NCI-H748 (cell line): ENCODE data around the gene CTNNAL1.

Experiments used
- DNase-seq: peaks from one replicate; lab custom pipeline; 2025; ENCODE audit not compliant: unreplicated experiment; lab: John Stamatoyannopoulos, UW

Gene CTNNAL1

DNA sequence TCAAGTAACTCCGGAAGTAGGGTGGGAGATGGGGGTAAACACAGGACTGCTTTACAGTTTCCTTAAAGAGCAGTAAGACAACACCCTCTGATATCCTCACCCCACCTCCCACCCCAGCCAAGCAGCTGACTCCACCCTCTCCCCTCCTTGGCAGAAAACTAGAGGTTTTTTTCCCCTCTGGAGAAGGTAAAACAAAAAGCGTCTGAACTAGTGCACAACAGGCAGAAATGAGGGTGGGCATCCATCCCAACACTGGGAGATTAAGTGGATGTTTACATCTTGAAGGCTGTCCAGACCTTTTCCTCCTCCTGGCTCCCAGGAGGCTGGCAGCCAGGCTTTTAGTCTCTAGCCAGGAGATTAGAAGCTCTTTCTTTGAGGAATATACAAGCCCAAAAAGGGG lies 13.9 kb upstream of the CTNNAL1 start:
- DNase-seq: no peak

DNA sequence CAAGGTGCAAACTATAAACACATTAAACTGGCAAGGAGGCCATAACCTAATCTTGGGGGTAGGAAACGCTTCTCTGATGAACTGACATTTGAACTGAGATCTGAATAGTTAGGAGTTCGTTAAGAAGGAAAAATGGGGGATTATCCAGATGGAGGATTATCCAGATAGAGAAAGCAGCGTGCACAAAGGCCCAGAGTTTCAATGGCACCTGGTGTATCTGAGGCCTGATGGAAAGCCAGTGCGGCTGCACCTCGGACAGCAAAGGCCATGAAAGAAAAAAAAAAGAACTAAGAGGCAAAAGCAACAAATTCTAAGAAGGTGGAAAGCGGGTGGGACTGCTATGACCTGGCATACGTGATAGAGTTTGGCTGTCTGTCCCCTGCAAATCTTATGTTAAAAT lies 13.0 kb upstream of the CTNNAL1 start:
- DNase-seq: no peak

DNA sequence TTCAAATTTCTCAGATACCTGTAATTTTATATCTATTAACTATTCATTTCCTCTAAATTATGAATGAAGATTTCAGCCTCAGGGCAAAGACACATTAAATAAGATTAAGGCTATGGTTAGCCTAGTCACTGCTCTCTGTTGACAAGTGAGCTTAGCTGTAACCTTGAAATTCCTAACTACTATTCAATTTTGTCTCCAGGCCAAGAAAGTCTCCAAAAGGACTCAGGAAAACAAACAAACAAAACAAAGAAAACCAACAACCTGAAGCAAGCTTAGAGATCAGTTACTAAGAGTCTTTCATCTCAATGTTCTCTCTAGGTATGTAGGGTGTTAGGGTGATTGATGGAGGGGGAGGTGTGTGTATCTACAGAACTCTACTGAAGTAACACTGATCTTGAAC lies 9.6 kb upstream of the CTNNAL1 start:
- no peak for DNase-seq

DNA sequence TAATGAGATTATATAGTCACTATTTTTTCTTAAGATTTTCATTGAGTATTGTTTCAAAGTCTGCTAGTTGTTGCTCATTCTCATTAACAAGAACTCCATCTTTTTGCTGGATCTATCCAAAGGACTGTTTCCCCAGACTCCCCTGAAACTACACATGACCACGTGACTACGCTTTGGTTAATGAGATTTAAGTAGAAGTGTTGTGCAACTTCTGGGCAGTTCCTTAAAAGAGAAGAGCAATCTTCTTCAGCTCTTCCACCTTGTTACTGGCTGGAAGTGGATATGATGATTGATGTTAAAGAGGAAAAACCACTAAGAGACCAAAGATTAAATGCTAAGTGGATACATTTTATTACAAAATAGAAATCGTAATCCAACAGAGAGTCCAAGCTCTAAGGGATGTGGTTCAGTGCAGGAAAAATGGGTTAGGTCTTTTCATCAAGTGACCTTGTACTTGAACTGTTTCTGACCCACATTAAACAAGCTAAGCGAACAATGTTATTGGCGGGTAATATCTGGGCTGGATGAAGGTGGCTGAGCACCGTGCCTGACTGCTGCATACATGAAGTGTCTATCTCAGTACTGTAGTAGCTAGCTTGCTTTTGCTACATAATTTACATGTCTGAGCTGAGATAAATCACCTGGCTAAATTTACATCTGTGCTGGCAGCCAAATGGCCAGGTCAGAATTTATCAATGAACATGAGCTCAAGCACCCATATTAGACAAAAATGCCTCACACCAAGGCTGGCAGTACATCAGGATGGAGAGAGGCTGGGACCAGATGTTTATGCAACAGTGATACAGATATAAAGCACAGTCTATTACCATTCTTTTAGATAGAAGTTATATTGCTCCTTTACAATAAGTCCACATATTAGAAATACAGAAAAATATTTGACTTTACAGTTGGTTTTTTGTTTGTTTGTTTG lies 7.5 kb upstream of the CTNNAL1 start:
- no peak for DNase-seq

DNA sequence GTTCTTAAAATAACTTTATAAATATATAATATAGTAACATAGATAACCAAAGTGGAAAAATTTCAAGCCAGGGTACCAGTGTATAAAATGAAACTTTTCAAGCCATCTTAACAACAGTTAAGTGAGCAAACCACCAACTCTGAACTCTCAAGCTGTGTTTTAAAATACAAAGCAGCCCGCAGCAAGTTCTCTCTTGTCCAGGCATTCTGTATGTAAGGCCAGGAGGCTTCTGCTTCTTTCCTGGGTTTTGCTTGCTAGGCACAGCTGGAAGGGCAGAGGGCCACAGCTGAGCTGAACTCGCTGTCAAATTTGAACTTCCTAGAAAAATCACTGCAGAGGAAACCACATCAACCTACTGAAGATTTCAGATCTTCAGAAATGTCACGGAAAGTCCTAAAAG lies 6.8 kb upstream of the CTNNAL1 start:
- no peak for DNase-seq

DNA sequence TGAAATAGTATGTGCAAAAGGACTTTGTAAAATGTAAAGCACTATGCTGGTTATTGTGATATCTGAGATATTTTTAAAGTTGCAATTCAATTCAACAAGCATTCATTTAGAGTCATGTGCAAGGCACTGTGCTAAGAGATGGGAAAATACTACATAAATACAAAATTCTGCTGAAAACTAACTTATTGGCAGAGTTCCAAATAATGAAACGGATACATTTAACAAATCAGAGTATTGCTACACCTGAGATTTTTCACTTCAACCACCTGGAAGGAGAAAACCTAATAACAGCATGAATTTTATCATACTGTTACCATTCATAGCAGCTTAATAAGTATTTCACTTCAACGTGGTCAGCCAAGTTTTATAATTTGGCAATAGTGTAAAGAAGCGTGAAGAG lies 6.1 kb upstream of the CTNNAL1 start:
- DNase-seq: no peak

DNA sequence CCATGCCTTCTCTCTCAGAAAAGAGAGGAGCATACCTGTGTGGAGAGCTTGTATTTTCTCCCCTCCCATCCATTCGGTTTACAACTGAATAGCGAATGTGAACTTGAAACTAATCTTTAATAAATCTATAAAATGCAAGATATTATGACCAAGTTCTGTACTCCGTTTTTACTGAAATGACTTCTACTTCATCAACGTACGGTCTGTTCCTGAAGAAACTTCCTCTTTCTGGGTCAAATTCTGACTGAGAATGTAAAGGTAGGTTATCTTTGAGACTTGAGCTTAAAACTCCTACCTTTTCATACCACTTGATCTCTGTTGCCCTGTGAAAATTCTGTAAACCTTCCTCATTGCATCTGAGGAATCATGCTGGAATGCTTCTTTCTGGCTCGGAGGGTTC lies 4.2 kb upstream of the CTNNAL1 start:
- DNase-seq: no peak

DNA sequence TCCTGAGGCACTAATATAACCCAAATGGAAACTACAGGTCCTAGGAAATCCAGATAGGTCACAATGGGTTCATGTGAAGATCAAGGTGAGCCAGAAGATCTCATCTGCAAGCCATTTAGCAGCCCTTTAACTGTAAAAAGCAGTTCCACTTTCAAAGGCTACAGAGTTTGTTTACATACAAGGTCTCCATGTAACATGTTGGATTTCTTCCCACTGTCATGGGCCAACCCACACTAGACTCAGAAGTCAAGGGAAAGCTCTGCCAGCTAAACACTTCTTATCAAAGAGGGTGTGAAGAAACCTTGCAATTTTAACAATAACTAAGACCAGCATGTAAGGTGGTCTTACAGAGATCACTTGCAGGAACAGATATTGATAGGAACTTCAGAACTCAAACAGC lies 3.8 kb upstream of the CTNNAL1 start:
- DNase-seq: no peak

DNA sequence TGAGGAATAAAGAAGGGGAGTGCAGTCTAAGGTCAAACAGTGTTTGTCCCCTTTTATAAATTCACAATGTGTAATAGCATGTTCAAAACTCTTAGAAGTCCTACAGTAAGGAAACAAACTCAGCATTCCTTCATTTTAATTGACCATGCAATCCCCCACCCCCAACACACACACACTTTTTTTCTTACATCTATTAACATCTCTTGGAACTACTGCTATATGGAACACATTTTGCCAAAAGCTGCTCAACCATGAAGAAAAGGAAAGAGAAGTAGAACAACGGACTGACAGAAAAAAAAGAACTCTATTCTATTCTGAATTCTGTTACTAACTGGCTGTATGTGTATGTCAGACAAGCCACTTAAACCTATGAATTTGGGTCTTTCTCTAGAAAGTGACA lies 2.8 kb upstream of the CTNNAL1 start:
- no peak for DNase-seq

DNA sequence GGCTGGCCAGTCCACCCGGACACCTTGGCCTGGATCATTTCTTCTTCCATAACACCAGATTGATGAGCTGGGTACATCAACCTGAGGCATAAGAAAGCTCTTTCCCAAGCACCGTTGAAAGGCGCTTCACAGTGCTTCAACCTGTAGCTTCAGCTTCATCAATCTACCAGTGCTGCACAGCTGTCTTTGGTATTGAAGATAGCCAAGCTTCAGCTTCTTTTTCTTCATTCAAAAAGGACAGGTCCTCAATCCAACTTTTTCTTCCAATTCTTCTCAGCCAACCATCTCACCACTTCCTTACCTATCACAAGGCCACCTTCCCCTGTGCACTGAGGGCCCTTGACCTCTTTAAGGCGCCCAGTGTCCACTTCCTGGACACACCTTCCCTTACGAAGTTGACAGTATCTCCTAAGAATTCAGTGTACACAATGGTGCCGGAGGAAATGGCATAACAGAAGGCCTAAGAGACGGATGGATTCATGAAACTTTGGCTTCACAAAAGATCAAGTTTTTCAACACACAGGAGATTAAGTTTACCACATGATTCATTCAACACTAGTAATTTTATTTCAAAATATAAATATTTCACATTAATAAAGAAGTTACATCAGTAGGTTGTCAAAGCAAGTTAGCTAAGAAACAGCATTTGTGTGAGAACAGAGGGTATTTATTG lies 1.4 kb upstream of the CTNNAL1 start:
- no peak for DNase-seq

DNA sequence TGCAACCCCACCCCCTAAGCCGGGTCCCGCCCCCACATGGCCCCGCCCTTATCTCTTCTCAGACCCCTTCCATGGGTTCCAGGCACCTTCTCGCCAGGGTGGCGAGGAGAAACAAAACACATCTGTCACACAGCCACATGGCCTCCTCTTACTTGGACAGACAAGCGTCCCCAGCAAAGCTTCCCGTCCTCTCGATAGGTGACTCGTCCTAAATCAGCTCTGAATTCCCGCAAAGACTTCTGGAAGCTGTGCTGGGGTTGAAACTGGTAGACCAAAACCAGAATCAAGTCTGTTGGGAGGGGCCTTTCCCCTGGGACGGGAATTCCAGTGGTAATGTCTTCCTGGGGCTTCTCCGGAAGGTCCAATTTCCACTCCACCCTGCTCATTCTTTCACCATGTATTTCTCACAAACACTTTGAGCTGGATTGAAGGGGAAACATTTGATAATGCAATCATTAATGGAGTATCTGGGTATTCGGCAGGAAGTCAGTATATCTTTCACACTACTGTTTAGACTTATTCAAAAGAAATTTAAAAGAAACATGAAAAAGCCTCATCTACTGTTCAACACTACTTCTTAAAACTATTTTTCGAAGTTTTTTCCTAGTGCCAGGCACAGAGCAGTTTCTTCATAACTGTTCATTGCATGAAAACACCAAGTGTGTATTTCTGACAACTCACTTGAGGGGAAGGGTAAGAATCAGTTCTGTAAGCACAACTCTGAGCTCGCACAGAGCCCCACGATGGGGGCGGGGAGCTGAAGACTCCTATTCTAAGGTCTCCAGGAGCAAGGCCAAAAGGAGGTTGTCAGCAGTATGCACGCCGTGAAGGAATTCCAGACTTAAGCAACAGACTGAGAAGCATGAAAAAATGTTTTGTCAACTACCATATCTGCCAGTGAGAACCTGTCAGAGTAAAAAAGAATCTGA lies 644 bp upstream of the CTNNAL1 start:
- DNase-seq: no peak

DNA sequence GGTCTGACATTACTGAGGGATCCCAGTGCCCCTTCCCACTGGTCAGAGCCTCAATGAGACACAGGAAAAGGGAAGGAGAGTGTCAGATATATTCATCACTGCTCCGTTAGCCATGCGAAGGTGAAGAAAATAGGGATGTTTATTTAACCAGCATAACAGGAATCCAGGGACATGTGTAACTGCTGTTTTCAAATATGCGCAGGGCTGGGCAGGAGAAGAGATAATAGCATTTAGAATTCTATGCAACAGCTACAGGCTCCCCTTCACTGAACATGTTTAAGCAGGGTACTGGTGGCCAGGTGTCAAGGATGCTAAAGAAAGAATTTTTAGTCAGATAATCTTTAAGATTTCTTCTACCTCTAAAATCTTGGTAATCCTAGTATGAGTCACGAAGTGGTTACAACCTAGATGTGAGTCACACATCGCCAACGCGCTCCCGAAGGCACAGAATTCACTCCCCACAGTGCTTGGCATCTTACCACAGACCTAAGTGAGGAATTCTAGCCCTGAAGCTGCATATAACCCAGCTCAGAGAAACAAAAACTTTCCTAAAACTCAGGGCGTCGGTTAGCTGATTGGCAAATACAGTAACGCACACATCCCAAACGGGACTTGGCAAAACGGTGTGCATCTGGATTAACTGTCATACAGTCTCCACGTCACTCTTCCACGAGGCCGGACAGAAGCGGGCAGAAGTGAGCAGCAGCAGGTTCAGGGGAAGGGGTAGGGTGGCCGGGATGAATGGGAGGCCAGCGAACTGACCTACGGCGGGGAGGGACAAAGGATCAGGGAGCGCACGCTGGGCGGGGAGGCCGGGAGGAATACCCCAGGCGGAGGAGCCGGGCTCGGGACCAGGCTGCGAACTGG lies 1.1 kb downstream of the CTNNAL1 start:
- peak; percentile 61 for DNase-seq

DNA sequence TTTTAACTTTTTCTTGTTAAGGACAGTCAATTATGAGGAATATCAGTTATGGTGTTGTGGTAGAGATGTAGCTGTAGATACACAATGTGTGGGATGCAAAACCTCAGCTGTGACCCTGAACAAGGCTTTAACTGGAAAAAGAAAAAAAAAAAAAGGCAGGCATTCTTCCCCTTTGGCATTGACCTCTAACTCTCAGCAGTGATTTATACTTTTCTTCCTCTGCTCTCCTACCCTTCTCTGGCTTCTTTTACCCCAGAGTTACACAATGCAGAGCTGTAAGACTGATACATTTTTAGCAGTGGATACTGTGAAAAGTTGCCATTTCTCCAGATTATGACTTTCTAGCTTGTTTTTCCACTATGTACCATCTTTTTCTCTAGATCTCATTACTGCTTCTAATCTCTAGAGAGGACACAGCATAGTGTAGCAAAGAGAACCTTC lies 2.0 kb downstream of the CTNNAL1 start:
- DNase-seq: no peak

DNA sequence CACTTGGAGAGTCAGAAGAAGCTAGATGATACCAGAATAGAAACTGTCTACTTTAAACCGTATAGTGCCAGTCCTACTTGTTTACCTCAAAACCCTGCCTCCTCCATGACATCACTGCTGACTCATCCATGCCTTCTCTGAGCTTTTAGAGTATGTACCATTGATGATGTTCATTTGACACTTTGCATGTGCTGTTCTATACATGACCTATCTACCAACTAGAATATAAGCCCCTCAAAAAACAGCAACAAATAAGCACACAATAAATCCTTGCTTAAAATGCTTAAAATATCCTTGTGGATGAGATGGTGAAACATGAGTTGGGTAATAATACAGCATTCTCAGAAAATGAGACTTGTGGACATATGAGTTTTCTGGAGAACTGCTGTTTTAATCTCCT lies 2.6 kb downstream of the CTNNAL1 start:
- peak; percentile 26 for DNase-seq

DNA sequence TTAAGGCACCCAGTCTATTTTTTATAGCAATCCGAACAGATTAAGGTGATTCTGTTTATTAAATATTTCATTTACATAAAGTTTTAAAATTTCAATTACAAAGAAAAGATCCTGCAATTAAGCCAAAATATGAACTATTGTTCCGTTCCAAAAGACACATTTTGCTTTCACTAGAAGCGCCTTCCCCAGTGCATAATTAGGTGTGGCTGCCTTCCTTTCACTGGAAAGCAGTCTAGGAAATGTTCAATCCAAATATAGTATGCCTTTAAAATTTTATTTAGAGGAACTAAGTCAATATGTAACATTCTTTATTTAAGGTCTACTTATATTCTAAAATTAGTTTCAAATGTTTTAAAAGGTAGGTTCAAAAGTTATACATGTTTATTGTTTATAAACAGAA lies 7.6 kb downstream of the CTNNAL1 start:
- DNase-seq: no peak

DNA sequence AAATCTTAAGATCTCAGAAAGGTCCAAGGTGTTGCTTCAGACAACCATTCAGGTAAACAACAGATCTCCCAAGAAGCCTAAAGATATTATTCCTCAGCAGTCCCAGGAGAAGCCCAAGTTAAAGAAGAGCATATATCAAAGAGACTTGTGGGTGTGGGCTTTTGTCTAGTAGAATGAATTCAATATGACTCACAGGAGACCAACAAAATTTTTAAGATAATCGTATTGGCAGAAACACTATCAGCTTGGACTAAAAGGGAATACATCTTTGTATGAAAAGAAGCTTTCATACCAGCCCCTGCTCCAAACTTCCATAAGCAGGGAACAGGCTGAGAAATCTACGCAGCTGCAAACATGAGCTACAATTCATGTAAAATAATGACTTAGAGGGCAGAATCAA lies 10.2 kb downstream of the CTNNAL1 start:
- DNase-seq: no peak

DNA sequence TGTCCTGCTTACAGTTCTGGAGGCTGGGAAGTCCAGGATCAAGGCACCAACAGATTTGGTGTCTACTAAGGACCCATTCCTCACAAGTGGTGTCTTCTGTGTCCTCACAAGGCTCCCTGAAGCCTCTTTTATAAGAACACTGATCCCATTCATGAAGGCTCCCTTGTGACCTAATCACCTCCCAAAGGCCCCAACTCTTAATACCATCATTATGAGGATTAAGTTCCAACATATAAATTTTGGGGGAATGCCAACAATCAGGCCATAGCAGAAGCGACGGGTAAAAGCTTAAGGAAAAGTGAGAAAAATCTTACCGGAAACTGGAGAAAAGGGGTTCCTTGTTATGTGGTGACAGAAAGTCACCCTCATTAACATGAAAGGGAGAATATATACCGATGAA lies 11.2 kb downstream of the CTNNAL1 start:
- no peak for DNase-seq

DNA sequence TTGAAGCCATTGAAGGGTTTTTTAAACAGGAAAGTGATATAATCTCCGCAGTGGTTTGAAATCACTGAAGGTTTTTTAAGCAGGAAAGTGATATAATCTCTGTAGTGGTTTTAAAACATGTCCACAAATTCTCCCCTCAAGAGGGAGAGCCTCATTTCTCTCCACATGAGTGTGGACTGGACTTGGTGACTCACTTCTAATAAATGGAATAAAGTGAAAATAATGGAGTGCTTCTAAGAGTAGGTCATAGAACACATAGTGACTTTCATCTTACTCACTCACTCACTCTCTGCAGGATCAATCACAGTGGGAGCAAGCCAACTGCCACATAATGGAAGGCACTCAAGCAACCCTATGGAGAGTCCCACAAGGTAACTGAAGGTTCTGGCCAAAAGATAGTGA lies 12.0 kb downstream of the CTNNAL1 start:
- DNase-seq: no peak

DNA sequence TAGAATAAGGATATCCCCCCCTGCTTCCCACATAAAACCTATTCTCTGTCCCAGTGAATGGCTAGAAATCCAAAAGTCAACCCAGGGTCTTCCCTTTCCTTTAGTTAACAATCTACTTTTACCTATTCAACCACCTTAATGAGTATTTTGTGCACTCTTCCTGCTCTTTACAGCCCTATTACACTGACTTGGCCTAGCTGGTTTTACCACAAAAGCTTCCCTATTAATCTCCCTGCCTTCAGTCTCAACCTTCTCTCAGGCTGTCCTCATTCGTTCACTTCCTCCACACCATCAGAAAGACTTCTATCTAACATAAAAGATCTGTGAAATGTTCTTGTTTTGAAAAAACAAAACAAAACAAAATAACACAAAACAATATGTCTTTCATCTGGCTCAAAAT lies 16.2 kb downstream of the CTNNAL1 start:
- no peak for DNase-seq

DNA sequence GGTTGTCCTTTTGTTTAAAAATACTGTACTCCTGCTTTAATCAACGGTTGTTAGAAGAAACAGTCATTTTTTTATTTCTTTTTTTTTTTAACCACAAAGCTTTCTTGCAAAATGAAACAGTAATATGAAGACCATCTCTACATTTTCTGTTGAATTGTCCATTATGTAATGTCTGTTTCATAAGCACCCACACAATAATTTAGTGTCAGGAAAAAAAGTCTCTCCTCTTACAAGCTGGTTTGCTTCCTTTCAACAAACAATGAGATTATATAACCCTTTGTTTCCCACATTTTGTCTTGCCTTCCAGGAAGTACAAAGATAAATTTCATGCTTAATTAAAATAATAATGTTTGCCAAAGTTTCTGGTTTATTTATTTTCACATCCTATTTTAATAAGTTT lies 16.7 kb downstream of the CTNNAL1 start:
- peak; percentile 20 for DNase-seq
